Panc1 (cell line): ENCODE measurements around the gene CRTC1. TPM values are rescaled to one million over a fixed set of nuclear protein-coding genes. Genes with fewer than 3 reads are reported as not detected.

Experiments
- ATAC-seq: fragments of 200-7000 bp; cut with Tn5 transposase; 2 replicates; pipeline ENCODE4 v1.9.1; 2020; ENCODE audit warnings: mild to moderate bottlenecking, moderate library complexity
- BruUV-seq: library from RNA; stranded (reverse); fragments of 400-500 nt; replicated peaks from 2 replicates; lab custom pipeline; 2021; lab: Mats Ljungman, UMichigan
- CTCF ChIA-PET: fragments of 300-600 bp; sonication (Branson Sonifier 250); formaldehyde crosslinking; loops from one replicate; lab custom pipeline; 2022; ENCODE audit warnings: antibody characterized with exemption; lab: Charles Lee
- POLR2A ChIA-PET: fragments of 300-600 bp; sonication (Branson Sonifier 250); formaldehyde crosslinking; loops from one replicate; lab custom pipeline; 2022; ENCODE audit warnings: antibody characterized with exemption; lab: Charles Lee
- DNase-seq: peaks from one replicate; pipeline ENCODE4 v3.0.0-alpha.2; 2010; ENCODE audit warnings: low read depth, low spot score
- H3K27ac ChIP-seq: 2 replicates; pipeline ENCODE4 v1.5.1; 2011; ENCODE audit warnings: mild to moderate bottlenecking, low read length, inconsistent platforms
- H3K27me3 ChIP-seq: fragments of 200-500 bp; sonication (Bioruptor generic); 2 replicates; pipeline ENCODE4 v1.6.0; 2014; ENCODE audit warnings: low read length, inconsistent platforms; ENCODE audit not compliant: control insufficient read depth, insufficient read depth
- H3K36me3 ChIP-seq: fragments of 200-500 bp; sonication (Bioruptor generic); 2 replicates; pipeline ENCODE4 v1.5.1; 2014; ENCODE audit warnings: inconsistent platforms, mild to moderate bottlenecking, low read length, moderate library complexity; ENCODE audit not compliant: control insufficient read depth, insufficient read depth
- H3K4me1 ChIP-seq: 2 replicates; pipeline ENCODE4 v1.5.1; 2011; ENCODE audit warnings: inconsistent platforms, mild to moderate bottlenecking, low read length, moderate library complexity; ENCODE audit not compliant: control insufficient read depth, insufficient read depth
- H3K4me3 ChIP-seq, 2 experiments: 2 replicates each; pipeline ENCODE4 v1.5.1; 2011 to 2012; ENCODE audit warnings: low read depth in 2 of 2, low read length in 2 of 2, mild to moderate bottlenecking in 2 of 2, inconsistent platforms in 1 of 2, moderate library complexity in 1 of 2
- H3K9me3 ChIP-seq: fragments of 200-500 bp; sonication (Bioruptor generic); 2 replicates; pipeline ENCODE4 v1.5.1; 2014; ENCODE audit warnings: low read depth, mild to moderate bottlenecking, inconsistent platforms, low read length, moderate library complexity; ENCODE audit not compliant: control insufficient read depth, insufficient read depth
- POLR2AphosphoS5 ChIP-seq: IDR thresholded peaks from 2 replicates; pipeline ENCODE4 v1.6.1; 2012; ENCODE audit warnings: mild to moderate bottlenecking, low read depth, low read length, moderate library complexity
- SIN3A ChIP-seq: IDR thresholded peaks from 2 replicates; pipeline ENCODE4 v1.6.1; 2012; ENCODE audit warnings: low read depth, mild to moderate bottlenecking, low read length, moderate library complexity, borderline replicate concordance; ENCODE audit not compliant: insufficient read depth
- TCF7L2 ChIP-seq: IDR thresholded peaks from 2 replicates; pipeline ENCODE4 v1.6.1; 2011; ENCODE audit warnings: mild to moderate bottlenecking, low read depth, low read length, inconsistent platforms
- in situ Hi-C: cut with HindIII; loops from 2 replicates; pipeline ENCODE4 v1.10.0; 2016; ENCODE audit warnings: low sequenced_read_pairs, low pct_unique_long_range_greater_than_20kb
- intact Hi-C: fragments of 100-400 bp; cut with micrococcal nuclease; formaldehyde crosslinking; loops from one replicate; pipeline ENCODE4 v1.10.0; 2022; ENCODE audit not compliant: unreplicated experiment
- total RNA-seq: library from RNA; stranded (reverse); gene quantifications from one replicate; pipeline ENCODE4 v1.2.1, GENCODE V29; 2021; ENCODE audit not compliant: unreplicated experiment
- TF ChIP-seq, protein P1 (sequence below): fragments of 450-650 bp; IDR thresholded peaks from 2 replicates; pipeline ENCODE4 v1.5.1; 2017; ENCODE audit warnings: mild to moderate bottlenecking
- TF ChIP-seq, protein P2 (sequence below), 2 experiments: IDR thresholded peaks; 2 replicates each; pipeline ENCODE4 v1.6.1; 2011 to 2012; ENCODE audit warnings: low read depth in 2 of 2, control low read depth in 1 of 2, low read length in 1 of 2, mild to moderate bottlenecking in 1 of 2, moderate library complexity in 1 of 2; ENCODE audit not compliant: insufficient read depth in 1 of 2

Gene CRTC1
- total RNA-seq, 1 experiment from 2014 or later = 18.2 TPM

- ChIA-PET CTCF (interaction anchor here (0.5 kb wide), 1 partner anchor 213 kb away, joined by 5 read pairs; no protein-coding TSS in a partner anchor), POLR2A (no interaction called here)
- TF ChIP-seq, protein P1, sequence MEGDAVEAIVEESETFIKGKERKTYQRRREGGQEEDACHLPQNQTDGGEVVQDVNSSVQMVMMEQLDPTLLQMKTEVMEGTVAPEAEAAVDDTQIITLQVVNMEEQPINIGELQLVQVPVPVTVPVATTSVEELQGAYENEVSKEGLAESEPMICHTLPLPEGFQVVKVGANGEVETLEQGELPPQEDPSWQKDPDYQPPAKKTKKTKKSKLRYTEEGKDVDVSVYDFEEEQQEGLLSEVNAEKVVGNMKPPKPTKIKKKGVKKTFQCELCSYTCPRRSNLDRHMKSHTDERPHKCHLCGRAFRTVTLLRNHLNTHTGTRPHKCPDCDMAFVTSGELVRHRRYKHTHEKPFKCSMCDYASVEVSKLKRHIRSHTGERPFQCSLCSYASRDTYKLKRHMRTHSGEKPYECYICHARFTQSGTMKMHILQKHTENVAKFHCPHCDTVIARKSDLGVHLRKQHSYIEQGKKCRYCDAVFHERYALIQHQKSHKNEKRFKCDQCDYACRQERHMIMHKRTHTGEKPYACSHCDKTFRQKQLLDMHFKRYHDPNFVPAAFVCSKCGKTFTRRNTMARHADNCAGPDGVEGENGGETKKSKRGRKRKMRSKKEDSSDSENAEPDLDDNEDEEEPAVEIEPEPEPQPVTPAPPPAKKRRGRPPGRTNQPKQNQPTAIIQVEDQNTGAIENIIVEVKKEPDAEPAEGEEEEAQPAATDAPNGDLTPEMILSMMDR = peak; percentile 66; the same call in 1 of the 2 replicates
- TF ChIP-seq POLR2AphosphoS5 (no peak), SIN3A (no peak), TCF7L2 (no peak)
- TF ChIP-seq, protein P2, sequence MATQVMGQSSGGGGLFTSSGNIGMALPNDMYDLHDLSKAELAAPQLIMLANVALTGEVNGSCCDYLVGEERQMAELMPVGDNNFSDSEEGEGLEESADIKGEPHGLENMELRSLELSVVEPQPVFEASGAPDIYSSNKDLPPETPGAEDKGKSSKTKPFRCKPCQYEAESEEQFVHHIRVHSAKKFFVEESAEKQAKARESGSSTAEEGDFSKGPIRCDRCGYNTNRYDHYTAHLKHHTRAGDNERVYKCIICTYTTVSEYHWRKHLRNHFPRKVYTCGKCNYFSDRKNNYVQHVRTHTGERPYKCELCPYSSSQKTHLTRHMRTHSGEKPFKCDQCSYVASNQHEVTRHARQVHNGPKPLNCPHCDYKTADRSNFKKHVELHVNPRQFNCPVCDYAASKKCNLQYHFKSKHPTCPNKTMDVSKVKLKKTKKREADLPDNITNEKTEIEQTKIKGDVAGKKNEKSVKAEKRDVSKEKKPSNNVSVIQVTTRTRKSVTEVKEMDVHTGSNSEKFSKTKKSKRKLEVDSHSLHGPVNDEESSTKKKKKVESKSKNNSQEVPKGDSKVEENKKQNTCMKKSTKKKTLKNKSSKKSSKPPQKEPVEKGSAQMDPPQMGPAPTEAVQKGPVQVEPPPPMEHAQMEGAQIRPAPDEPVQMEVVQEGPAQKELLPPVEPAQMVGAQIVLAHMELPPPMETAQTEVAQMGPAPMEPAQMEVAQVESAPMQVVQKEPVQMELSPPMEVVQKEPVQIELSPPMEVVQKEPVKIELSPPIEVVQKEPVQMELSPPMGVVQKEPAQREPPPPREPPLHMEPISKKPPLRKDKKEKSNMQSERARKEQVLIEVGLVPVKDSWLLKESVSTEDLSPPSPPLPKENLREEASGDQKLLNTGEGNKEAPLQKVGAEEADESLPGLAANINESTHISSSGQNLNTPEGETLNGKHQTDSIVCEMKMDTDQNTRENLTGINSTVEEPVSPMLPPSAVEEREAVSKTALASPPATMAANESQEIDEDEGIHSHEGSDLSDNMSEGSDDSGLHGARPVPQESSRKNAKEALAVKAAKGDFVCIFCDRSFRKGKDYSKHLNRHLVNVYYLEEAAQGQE (IDR thresholded peaks at IDR 0.05; ENCODE audit: insufficient read depth in 1 of 2, low read depth in 2 of 2, low read length in 1 of 2) = no peak
- no peaks in the 10 kb centered on the region for H3K9me3 ChIP-seq
- DNase-seq (no peak), ATAC-seq (peak; percentile 56; the same call in 1 of the 2 replicates)
- no TSS peak for BruUV-seq
- intact Hi-C loops (no loop called here), in situ Hi-C loops (no loop called here)
- no peak overlapping the region for H3K4me3 ChIP-seq
- H3K36me3 ChIP-seq = no peaks in the 10 kb centered on the region
- H3K27me3 ChIP-seq = no peaks in the 10 kb centered on the region
- H3K4me1 ChIP-seq = no peaks in the 10 kb centered on the region
- H3K27ac ChIP-seq = no peak overlapping the region
These were observed 88.1 kb downstream of the CRTC1 start for GRCh38 chr19:18771328-18772242.

GRCh38 chr19:18772620-18773587 lies 89.4 kb downstream of the CRTC1 start:
- Histone ChIP-seq H3K4me3 (no peak overlapping the region), H3K27ac (no peak overlapping the region), H3K4me1 (no peaks in the 10 kb centered on the region), H3K9me3 (no peaks in the 10 kb centered on the region), H3K27me3 (no peaks in the 10 kb centered on the region), H3K36me3 (no peaks in the 10 kb centered on the region)
- in situ Hi-C loops = no loop called here
- ChIA-PET CTCF (interaction anchor here (1.3 kb wide), 1 partner anchor 74 kb away, joined by 3 read pairs; no protein-coding TSS in a partner anchor), POLR2A (no interaction called here)
- no peak for TF ChIP-seq TCF7L2
- TF ChIP-seq, protein P1 = no peak
- TF ChIP-seq, protein P2 (IDR thresholded peaks at IDR 0.05; ENCODE audit: insufficient read depth in 1 of 2, low read depth in 2 of 2, low read length in 1 of 2) = no peak
- no peak for TF ChIP-seq POLR2AphosphoS5
- no peak for TF ChIP-seq SIN3A
- BruUV-seq = no TSS peak
- DNase-seq (no peak), ATAC-seq (0 out of 2 replicates have a peak, but pooled peaks have one; percentile 5)
- intact Hi-C loops = no loop called here
